K562 (cell line): ENCODE results near the gene FMN1. TPM values are rescaled to one million over a fixed set of nuclear protein-coding genes. Genes with fewer than 3 reads are reported as not detected.

ENCODE experiments used
- ATAC-seq: fragments of 200-7000 bp; cut with Tn5 transposase; 3 replicates; pipeline ENCODE4 v1.9.1; 2020; ENCODE audit warnings: moderate library complexity
- BruUV-seq: library from RNA; stranded (reverse); fragments of 400-500 nt; replicated peaks from 2 replicates; lab custom pipeline; 2021; lab: Mats Ljungman, UMichigan
- CTCF ChIA-PET: fragments of 300-600 bp; formaldehyde crosslinking; extraction: SDS; loops from one replicate; lab custom pipeline; 2021; ENCODE audit warnings: low intra/inter-chr PET ratio; lab: Yijun Ruan, JAX
- POLR2A ChIA-PET: fragments of 300-600, 350-650 bp; sonication (Branson Sonifier 250); formaldehyde crosslinking; extraction: SDS; loops from one replicate; lab custom pipeline; 2021; ENCODE audit warnings: antibody characterized with exemption, inconsistent platforms; lab: Yijun Ruan, JAX
- DNase-seq, 4 experiments: peaks; one replicate each; pipeline versions ENCODE4 v3.0.0 to v3.0.0-alpha.2; 2011 to 2018; ENCODE audit warnings: low spot score in 3 of 4, mixed read lengths in 3 of 4; ENCODE audit errors: extremely low read depth in 1 of 4
- FAIRE-seq: peaks from 2 replicates; lab custom pipeline; 2011; peaks lifted over from hg19 to GRCh38; lab: Jason Lieb, UNC
- H2AFZ ChIP-seq: 2 replicates; pipeline ENCODE4 v1.6.0; 2011; ENCODE audit warnings: low read depth, low read length, control low read depth, inconsistent platforms
- H3K27ac ChIP-seq: fragments of 200-600 bp; 3 replicates; pipeline ENCODE4 v1.8.0; 2011; ENCODE audit warnings: low read depth, mild to moderate bottlenecking, control low read depth, inconsistent platforms, low read length, moderate library complexity, mixed read lengths; ENCODE audit errors: extremely low read depth
- H3K27me3 ChIP-seq, 2 experiments: fragments of 300-600 bp in 1 of 2; 2 replicates in 1 of 2; 3 replicates in 1 of 2; pipeline versions ENCODE4 v1.6.0 to v1.8.0; 2011; ENCODE audit warnings: inconsistent platforms in 2 of 2, low read length in 2 of 2, mild to moderate bottlenecking in 1 of 2, mixed read lengths in 1 of 2, moderate library complexity in 1 of 2; ENCODE audit not compliant: control insufficient read depth in 2 of 2, insufficient read depth in 2 of 2
- H3K36me3 ChIP-seq: fragments of 300-600 bp; 3 replicates; pipeline ENCODE4 v1.8.0; 2011; ENCODE audit warnings: mild to moderate bottlenecking, low read length, inconsistent platforms; ENCODE audit not compliant: control insufficient read depth, insufficient read depth
- H3K4me1 ChIP-seq, 2 experiments: fragments of 200-600 bp in 1 of 2; replicated peaks in 1 of 2; 2 replicates in 1 of 2; 3 replicates in 1 of 2; pipeline versions ENCODE4 v1.5.1 to v1.8.0; 2011; ENCODE audit warnings: inconsistent platforms in 2 of 2, low read length in 2 of 2, mild to moderate bottlenecking in 1 of 2, mixed read lengths in 1 of 2, moderate library complexity in 1 of 2; ENCODE audit not compliant: control insufficient read depth in 2 of 2, insufficient read depth in 2 of 2
- H3K4me2 ChIP-seq: 2 replicates; pipeline ENCODE4 v1.6.1; 2011; ENCODE audit warnings: low read length, control low read depth, inconsistent platforms, mixed read lengths; ENCODE audit not compliant: insufficient read depth
- H3K4me3 ChIP-seq: fragments of 200-600 bp; sonication (generic), shearing (Covaris generic); 2 replicates; pipeline ENCODE4 v1.5.1; 2016; ENCODE audit warnings: control low read depth, inconsistent platforms
- H3K79me2 ChIP-seq: fragments of 200-600 bp; 3 replicates; pipeline ENCODE4 v1.8.0; 2011; ENCODE audit warnings: low read length, inconsistent platforms; ENCODE audit not compliant: control insufficient read depth, insufficient read depth
- H3K9ac ChIP-seq, 2 experiments: 2 replicates each; pipeline versions ENCODE4 v1.6.0 to v1.6.1; 2011; ENCODE audit warnings: low read depth in 2 of 2, low read length in 2 of 2, control low read depth in 1 of 2, inconsistent platforms in 1 of 2, mild to moderate bottlenecking in 1 of 2, mixed read lengths in 1 of 2; ENCODE audit not compliant: insufficient read depth in 1 of 2
- H3K9me1 ChIP-seq: one replicate; pipeline ENCODE4 v1.6.0; 2011; ENCODE audit warnings: inconsistent platforms, mild to moderate bottlenecking, low read length, moderate library complexity; ENCODE audit not compliant: control insufficient read depth, insufficient read depth
- H3K9me3 ChIP-seq: replicated peaks from 2 replicates; pipeline ENCODE4 v1.5.1; 2011; ENCODE audit warnings: low read depth, low read length, inconsistent platforms; ENCODE audit not compliant: control insufficient read depth, insufficient read depth
- H4K20me1 ChIP-seq: replicated peaks from 2 replicates; pipeline ENCODE4 v1.6.1; 2011; ENCODE audit warnings: low read length, inconsistent platforms, mixed read lengths; ENCODE audit not compliant: control insufficient read depth, insufficient read depth
- ATF3 ChIP-seq, 2 experiments: fragments of 450-650 bp in 1 of 2; sonication (generic) in 1 of 2; formaldehyde crosslinking in 1 of 2; IDR thresholded peaks in 1 of 2; conservative IDR thresholded peaks in 1 of 2; 2 replicates each; pipeline versions ENCODE4 v1.6.1 to v1.8.1; 2016 to 2023; ENCODE audit warnings: mild to moderate bottlenecking in 2 of 2, moderate library complexity in 2 of 2, inconsistent platforms in 1 of 2, missing genetic modification reagents in 1 of 2
- BCLAF1 ChIP-seq, 2 experiments: fragments of 450-650 bp in 1 of 2; IDR thresholded peaks; 2 replicates each; pipeline ENCODE4 v1.6.1; 2011 to 2017; ENCODE audit warnings: low read depth in 2 of 2, antibody characterized with exemption in 1 of 2, borderline replicate concordance in 1 of 2, low read length in 1 of 2, mild to moderate bottlenecking in 1 of 2, mixed read lengths in 1 of 2; ENCODE audit not compliant: control insufficient read depth in 1 of 2
- BHLHE40 ChIP-seq: IDR thresholded peaks from 2 replicates; pipeline ENCODE4 v1.6.1; 2011; ENCODE audit warnings: low read length, improper control_type of control experiment
- C11orf30 ChIP-seq: fragments of 450-650 bp; IDR thresholded peaks from 2 replicates; pipeline ENCODE4 v1.6.1; 2016; ENCODE audit warnings: low read depth, mild to moderate bottlenecking
- ETV5 ChIP-seq: sonication (generic); formaldehyde crosslinking; IDR thresholded peaks from 2 replicates; pipeline ENCODE4 v1.4.0; 2020; ENCODE audit warnings: low read depth, mild to moderate bottlenecking, missing genetic modification reagents
- KLF6 ChIP-seq: fragments of 250-450 bp; sonication (Bioruptor Pico); IDR thresholded peaks from 2 replicates; pipeline ENCODE4 v1.4.0; 2020; ENCODE audit warnings: mild to moderate bottlenecking, moderate library complexity, borderline replicate concordance
- MAFF ChIP-seq: IDR thresholded peaks from 2 replicates; pipeline ENCODE4 v1.6.1; 2012; ENCODE audit warnings: low read length, improper control_type of control experiment
- MAFG ChIP-seq: fragments of 450-650 bp; conservative IDR thresholded peaks from 2 replicates; pipeline ENCODE4 v1.6.1; 2016; ENCODE audit warnings: missing genetic modification characterization, missing compliant biosample characterization
- MAFK ChIP-seq: IDR thresholded peaks from 2 replicates; pipeline ENCODE4 v1.6.1; 2011; ENCODE audit warnings: low read length, improper control_type of control experiment
- MBD1 ChIP-seq: fragments of 250-450 bp; sonication (Bioruptor Pico); IDR thresholded peaks from 2 replicates; pipeline ENCODE4 v1.8.0; 2022; ENCODE audit warnings: inconsistent platforms
- NFE2L1 ChIP-seq: fragments of 450-650 bp; IDR thresholded peaks from 2 replicates; pipeline ENCODE4 v1.6.1; 2016; ENCODE audit warnings: missing genetic modification characterization, low read depth, mild to moderate bottlenecking, missing compliant biosample characterization, moderate library complexity, borderline replicate concordance
- TARDBP ChIP-seq: fragments of 450-650 bp; IDR thresholded peaks from 2 replicates; pipeline ENCODE4 v1.6.1; 2016
- ZBTB1 ChIP-seq: sonication (generic); formaldehyde crosslinking; IDR thresholded peaks from 2 replicates; pipeline ENCODE4 v1.8.1; 2023; ENCODE audit warnings: missing genetic modification reagents, low read depth, mild to moderate bottlenecking, borderline replicate concordance
- ZEB2 ChIP-seq: fragments of 450-650 bp; IDR thresholded peaks from 2 replicates; pipeline ENCODE4 v1.6.1; 2016
- ZFPM2 ChIP-seq: fragments of 250-450 bp; sonication (Bioruptor Pico); IDR thresholded peaks from 2 replicates; pipeline ENCODE4 v1.5.1; 2022; ENCODE audit warnings: mild to moderate bottlenecking
- WGBS: fragments of 100-300 bp; shearing (Covaris generic); methylation state at CpG from one replicate; pipeline ENCODE4 v1.1.6; 2016; ENCODE audit warnings: low coverage, mixed read lengths; ENCODE audit not compliant: insufficient coverage; ENCODE audit errors: missing lambda C conversion rate; 5-methylcytosine and 5-hydroxymethylcytosine counted together
- in situ Hi-C: fragments of 300-500 bp; cut with MboI; formaldehyde crosslinking; loops from 4 replicates; pipeline ENCODE4 v1.15.0; 2018; ENCODE audit warnings: inconsistent platforms, mixed read lengths
- intact Hi-C: fragments of 100-400 bp; cut with micrococcal nuclease; formaldehyde crosslinking; loops from 2 replicates; pipeline ENCODE4 v1.14.2; 2022
- polyA plus RNA-seq, 8 experiments: library from polyadenylated mRNA; depleted of rRNA in 4 of 8; stranded (reverse) in 5 of 8; unstranded in 3 of 8; fragments of >200 nt; fragmentation: Nextera tagmentation in 2 of 8; fragmentation: Illumina TruSeq in 1 of 8; extraction: Ambion mirVana in 2 of 8; extraction: Trizol in 1 of 8; gene quantifications; 2 replicates each; pipeline versions ENCODE4 v1.2.1 to v1.2.3, GENCODE V29; 2011 to 2014; ENCODE audit warnings: inconsistent platforms in 1 of 8, missing spikeins in 1 of 8
- total RNA-seq, 7 experiments: library from RNA; depleted of rRNA in 6 of 7; stranded (reverse); fragments of >200 nt in 6 of 7; fragmentation: Illumina TruSeq in 2 of 7; extraction: Trizol in 2 of 7; gene quantifications; 2 replicates each; pipeline versions ENCODE4 v1.2.1 to v1.2.3, GENCODE V29; 2011 to 2021; ENCODE audit warnings: low replicate concordance in 1 of 7

FMN1 gene
- total and polyA plus RNA-seq, 9 of the 15 experiments (the other 6 are each of a cell fraction or from before 2014, with no cell fraction given) = 0.03 to 0.07 (median 0.04) TPM; not detected in 6

- peaks cover 0 to 6% of the 10 kb centered on the region in 2 experiments; a peak in 2 of 5 replicates for H3K4me1 ChIP-seq
- no peaks in the 10 kb centered on the region for H3K36me3 ChIP-seq
- no peak overlapping the region for H3K4me3 ChIP-seq
- 31% methylated on average over 15 of the region's 15 CpGs for WGBS
- BruUV-seq = no TSS peak
- FAIRE-seq (no peak), DNase-seq (no peak), ATAC-seq (no peak)
- ChIA-PET CTCF (no interaction called here), POLR2A (no interaction called here)
- no peaks in the 10 kb centered on the region for H3K79me2 ChIP-seq
- intact Hi-C loops = no loop called here
- H3K27me3 ChIP-seq = no peaks in the 10 kb centered on the region
- no peaks in the 10 kb centered on the region for H3K9me1 ChIP-seq
- in situ Hi-C loops = no loop called here
- H3K4me2 ChIP-seq = no peak overlapping the region
- H4K20me1 ChIP-seq = no peaks in the 10 kb centered on the region
- no peak overlapping the region for H3K9ac ChIP-seq
- H3K27ac ChIP-seq = no peak overlapping the region
- H2AFZ ChIP-seq = no peak overlapping the region
- H3K9me3 ChIP-seq = no peaks in the 10 kb centered on the region
- no peak for TF ChIP-seq BCLAF1 (IDR thresholded peaks at IDR 0.05; ENCODE audit: borderline replicate concordance in 1 of 2, control insufficient read depth in 1 of 2, low read depth in 2 of 2, low read length in 1 of 2)
- no peak for TF ChIP-seq MBD1 (CRISPR knock-in tag)
- peak; percentile 82 for TF ChIP-seq MAFK
- TF ChIP-seq TARDBP = no peak
- TF ChIP-seq MAFF = peak; percentile 75
- TF ChIP-seq C11orf30 = peak; percentile 88
- TF ChIP-seq ATF3 (IDR thresholded peaks at IDR 0.05) = 0 out of 2 replicates have a peak, but pooled peaks have one; percentile 12
- no peak for TF ChIP-seq ATF3 (CRISPR knock-in tag; conservative IDR thresholded peaks at IDR 0.05)
- TF ChIP-seq ZBTB1 (CRISPR knock-in tag) = no peak
- no peak for TF ChIP-seq BHLHE40
- TF ChIP-seq ZEB2 = no peak
- peak; percentile 95 for TF ChIP-seq MAFG (tag)
- no peak for TF ChIP-seq ETV5
- TF ChIP-seq NFE2L1 (tag) = peak; percentile 77
- no peak for TF ChIP-seq ZFPM2 (CRISPR knock-in tag)
- TF ChIP-seq KLF6 (CRISPR knock-in tag) = no peak
Measured at GRCh38 chr15:32873284-32874114, 321.0 kb downstream of the FMN1 start.
